GM12874 (cell line): Measurements from ENCODE around the gene C19orf18.

ENCODE experiments used
- CTCF ChIP-seq: IDR thresholded peaks from 2 replicates; pipeline ENCODE4 v1.5.1; 2011; ENCODE audit warnings: low read depth, mild to moderate bottlenecking, control low read depth, low read length, moderate library complexity; ENCODE audit not compliant: insufficient read depth

C19orf18 gene

DNA sequence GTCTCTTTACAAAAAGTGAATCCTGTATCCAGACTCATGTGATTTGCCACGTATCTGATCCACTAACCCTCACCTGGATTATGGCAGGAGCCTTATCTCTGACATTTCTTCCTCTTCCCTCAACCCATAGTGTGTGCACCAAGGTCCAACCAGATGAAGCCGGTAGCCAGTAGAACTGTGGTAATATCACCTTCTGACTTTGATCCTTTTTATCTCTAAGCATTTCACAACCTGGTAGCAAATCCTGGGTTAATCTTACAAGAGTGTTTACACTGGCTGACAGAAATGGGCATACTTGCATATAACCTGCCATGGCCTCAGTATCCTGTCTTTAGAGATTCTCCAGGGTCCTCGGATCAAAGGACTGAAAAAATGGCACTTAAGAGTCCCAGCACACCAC is 59.8 kb downstream of the C19orf18 start:
- TF ChIP-seq CTCF = no peak
